NCI-H446 treated with DMSO at 0.1 percent for 48 hours (cell line): ENCODE results near the gene CCDC180.
"Not testable (repeated sequence)": the region's sequence is repeated elsewhere in the genome, so short reads cannot be mapped to it uniquely, and the experiment has no call there.

Experiments
- DNase-seq: peaks from one replicate; lab custom pipeline; 2025; lab: John Stamatoyannopoulos, UW

CCDC180 gene

DNA sequence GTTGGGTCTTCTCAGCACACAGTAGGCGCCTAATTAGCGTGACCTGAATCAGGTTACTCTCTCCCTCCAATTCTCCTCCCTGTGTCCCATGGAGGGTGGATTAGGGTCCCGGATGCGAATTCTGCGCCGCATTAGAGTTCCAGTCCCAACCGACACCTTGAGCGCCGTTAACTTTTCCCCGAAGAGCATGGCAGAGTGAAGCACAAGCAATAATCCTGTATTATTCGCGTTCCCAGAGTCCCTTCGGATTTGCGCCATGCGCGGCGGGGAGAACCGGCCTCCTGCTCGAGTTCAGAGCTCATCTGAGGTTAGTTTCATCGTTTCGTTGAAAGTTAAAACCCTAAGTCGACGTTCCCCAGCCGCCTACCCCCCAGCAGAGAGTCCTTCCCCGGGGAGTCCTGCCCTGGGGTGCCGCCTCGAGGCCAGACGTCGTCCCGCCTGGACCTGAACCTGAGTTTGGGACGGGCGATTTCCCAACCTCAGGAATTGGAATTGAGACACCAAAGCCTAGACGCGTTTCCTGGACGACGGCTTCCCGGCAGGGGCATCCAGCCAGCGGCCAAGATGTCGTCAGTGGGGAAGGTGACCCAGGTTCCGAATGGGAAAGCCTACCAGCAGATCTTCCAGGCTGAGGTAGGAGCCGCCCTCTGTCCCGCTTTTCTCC, at the start of gene CCDC180:
TSS of gene CCDC180 (plus strand) at position 160 of the 664 bp plus-strand sequence. CDS start at position 565, 405 bp downstream.
- no peak for DNase-seq

DNA sequence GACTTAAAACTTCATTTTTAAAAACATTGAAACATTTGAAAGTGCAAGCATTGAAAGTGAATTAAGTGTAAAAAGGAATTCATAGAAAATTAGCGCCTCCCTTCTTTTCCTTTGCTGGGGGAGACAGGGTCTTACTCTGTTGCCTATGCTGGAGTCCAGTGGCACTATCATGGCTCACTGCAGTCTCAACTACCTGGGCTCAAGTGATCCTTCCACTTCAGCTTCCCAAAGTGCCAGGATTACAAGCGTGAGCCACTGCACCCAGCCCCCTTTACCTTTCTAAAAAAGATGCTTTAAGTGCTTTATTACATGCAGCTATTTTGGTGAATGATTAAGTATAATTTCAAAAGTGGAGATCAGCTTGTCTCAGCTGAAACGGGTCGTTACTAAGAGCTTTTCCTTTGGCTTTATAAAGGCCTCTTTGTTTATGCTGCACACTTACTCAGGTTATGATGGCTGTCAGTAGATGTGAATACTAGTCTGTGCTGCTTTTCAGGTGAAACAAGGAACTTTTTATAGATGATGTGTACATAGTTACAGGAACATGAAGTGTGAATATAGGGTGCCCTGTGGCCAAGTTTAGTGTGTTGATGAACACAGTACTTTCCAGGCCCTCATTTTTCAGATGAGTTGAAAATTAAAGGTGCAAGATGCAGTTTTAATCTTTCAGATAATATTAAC, 47.5 kb upstream of the CCDC180 start:
- DNase-seq = not testable (repeated sequence)

DNA sequence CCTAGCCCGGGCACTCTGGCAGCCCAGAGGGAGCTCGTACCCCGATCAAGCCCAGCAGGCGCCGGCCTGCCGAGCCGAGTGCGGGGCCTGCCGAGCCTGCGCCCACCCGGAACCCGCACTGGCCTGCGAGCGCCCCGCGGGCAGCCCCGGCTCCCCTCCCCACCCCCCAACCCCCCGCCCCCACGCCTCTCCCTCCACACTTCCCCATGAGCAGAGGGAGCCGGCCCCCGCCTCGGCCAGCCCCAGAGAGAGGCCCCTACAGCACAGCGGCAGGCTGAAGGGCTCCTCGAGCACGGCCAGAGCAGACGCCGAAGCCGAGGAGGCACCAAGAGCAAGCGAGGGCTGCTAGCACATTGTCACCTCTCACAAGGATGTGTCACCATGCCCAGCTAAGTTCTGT, 36.2 kb upstream of the CCDC180 start:
- DNase-seq = no peak

DNA sequence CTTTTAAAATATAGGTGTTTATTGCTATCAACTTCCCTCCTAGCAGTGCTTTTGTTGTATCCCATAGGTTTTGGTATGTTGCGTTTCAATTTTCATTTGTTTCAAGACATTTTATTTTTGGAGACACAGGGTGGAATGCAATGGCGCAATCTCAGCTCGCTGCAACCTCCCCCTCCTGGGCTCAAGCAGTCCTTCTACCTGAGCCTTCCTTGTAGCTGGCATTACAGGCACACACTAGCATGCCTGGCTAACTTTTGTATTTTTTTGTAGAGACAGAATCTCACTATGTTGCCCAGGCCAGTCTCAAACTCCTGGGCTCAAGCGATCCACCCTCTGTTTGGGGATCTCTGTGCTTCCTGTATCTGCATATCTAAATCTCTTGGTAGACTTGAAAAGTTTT, 35.4 kb upstream of the CCDC180 start:
- DNase-seq = no peak

DNA sequence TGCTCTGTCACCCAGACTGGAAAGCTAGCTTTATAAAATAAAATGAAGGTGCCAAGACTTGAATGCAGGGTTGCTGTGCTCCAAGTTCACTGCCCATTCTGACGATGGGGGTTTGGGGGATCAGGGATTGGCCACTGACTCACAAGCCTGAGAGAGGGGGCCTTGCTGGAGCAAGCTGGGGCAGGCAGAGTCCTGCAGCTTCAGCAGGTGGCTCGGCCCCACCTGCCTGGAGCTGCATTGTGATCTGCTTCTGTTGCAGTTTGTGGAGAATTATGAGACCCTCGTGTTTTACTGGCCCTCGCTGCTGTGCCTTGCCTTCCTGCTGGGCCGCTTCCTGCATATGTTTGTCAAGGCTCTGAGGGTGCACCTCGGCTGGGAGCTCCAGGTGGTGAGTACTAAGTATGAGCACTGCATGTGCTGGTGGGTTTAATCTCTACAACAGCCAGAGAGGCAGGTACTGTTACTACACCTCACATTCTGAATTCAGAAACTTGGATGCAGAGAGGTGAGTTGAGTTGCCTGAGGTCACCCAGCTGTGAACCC, 31.1 kb upstream of the CCDC180 start:
- no peak for DNase-seq

DNA sequence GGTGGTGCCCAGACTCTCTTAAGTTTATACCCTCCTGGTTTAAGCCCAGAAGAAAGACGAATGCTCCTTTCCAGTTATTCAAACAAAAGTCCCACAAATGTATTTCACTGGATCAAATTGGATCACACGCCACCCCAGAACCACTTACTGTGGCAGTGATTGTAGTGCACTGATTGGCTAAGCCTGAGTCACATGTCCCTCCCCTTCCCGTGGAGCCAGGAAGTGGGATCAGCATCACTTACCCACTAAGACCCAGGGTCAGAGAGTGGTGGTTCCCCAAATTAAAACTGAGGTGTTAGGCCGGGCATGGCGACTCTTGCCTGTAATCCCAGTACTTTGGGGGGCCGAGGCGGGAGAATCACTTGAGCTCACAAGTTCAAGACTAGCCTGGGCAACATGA, 29.5 kb upstream of the CCDC180 start:
- DNase-seq = no peak

DNA sequence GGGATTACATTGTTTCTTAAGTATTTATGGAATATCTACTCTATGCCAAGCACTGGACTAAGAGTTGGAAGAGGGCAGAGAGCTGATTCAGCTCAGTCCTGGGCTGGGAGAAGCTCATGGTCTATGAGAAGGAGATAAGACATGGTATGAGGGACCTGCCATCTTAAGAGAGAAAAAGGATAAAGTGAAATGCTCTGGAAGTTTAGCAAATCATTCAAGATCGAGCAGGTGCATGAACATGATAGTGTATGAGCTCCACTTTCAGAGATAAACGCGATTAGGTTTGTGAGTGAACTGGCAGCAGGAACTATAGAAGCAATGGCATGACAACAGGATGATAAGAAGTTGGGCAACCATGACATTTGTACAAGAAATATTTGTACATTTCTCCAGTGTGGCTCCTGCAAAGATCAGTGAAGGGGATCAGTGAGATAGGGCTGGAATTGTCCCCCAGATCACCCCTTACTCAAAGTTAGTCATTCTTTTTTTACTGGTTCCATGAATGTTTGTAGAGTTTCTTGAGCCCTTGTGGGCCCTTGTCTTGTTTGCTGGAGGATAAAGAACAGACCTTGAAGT, 26.6 kb upstream of the CCDC180 start:
- no peak for DNase-seq

DNA sequence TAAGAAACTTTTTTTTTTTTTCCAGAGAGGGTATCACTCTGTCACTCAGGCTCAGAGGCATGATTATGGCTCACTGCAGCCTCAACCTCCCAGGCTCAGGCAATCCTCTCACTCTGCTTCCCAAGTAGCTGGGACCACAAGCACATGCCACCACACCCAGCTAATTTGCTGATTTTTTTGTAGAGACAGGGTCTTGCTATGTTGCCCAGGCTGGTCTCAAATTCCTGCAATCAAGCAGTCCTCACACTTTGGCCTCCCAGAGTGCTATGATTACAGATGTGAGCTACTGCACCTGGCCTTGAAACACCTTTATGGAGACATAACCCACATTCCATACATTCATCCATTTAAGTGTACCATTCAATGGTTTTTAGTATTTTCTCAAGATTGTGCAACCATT, 23.7 kb upstream of the CCDC180 start:
- no peak for DNase-seq

DNA sequence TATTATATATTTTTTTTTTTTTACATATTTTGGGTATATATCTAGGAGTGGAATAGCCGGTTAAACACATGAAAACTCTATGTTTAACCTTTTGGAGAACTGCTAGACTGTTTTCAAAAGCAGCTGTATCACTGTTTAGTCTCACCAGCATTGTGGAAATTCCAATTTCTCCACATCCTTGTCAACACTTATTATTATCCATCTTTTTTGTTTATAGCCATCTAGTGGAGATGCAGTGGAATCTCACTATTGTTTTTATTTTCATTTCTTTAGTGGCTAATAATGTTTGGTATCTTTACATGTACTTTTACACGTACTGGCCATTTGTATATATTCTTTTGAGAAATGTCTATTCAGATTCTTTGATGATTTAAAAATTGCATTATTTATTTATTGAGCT, 22.7 kb upstream of the CCDC180 start:
- DNase-seq = no peak

DNA sequence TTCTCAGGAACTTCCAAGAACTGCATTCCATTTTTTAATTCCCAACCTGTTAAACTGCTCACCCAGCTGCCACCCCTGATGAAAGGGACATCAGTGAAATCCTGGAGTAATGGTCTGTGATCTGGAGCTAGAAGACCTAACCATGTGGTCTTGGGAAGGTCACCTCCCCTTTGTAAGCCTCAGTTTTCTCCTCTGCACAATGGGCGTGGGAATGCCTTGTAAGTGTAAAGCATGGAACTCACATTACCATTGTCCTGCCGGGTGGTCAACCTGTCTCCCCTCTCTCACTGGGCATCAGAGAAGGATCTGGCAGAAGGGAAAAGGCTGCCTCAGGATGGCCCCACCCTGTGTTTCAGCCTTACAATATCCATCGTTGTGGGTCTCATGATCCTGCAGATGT, 15.3 kb upstream of the CCDC180 start:
- no peak for DNase-seq

DNA sequence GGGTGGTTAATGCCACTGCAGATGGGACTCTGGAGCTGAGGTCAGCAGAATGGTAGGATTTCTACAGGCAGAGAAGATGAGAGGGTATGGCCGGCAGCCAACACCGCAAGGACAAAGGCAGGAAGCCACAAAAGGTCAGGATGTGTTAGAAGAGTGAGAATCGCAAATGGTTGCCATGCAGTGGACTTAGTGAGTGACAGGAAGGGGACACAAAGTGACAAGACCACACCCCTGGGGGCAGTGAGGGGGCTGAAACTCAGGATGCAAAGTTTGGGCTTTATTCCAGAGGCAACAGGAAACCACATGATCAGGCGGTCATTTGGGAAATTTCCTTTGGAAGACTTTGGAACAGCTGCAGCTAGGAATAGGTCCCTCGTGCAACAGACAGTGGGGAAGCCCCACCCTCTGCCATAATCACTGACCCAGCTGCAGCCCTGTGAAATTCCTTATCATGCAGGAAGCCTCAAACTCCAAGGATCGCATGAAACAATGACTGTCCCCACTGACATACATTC, 14.2 kb upstream of the CCDC180 start:
- DNase-seq = no peak

DNA sequence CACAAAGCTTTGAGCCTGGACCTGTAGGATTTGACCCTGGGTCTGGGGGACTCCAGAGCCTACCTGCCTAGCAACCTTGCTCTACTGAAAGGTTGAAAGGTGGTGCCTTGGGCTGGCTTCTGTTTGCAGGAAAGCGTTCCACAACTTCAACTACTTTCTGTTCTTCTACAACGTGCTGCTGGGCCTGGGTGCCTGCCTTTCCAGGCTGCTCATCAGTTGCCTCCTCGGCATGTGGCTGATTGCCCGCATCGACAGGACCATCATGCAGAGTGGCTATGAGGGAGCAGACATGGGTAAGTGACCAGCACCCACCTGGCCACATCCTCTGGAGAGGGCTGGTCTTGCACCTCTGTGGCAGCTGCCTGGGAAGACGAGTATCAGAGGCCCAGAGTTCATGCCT, 13.6 kb upstream of the CCDC180 start:
- no peak for DNase-seq

DNA sequence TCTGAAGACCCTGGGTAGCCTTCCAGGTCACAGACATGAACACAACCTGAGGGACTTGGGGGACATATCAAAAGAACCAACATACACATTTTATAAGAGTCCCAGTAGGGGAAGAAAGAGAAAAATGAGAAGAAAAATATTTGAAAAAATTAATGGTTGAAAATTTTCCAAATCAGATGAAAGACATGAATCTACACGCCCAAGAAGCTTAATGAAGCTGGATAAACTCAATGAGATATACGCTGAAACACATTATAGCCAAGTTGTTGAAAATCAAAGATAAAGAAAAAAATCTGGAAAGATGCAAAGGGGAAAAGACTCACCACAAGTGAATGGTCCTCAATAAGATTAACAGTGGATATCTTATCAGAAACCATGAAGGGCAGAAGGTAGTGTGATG, 9.6 kb upstream of the CCDC180 start:
- no peak for DNase-seq

DNA sequence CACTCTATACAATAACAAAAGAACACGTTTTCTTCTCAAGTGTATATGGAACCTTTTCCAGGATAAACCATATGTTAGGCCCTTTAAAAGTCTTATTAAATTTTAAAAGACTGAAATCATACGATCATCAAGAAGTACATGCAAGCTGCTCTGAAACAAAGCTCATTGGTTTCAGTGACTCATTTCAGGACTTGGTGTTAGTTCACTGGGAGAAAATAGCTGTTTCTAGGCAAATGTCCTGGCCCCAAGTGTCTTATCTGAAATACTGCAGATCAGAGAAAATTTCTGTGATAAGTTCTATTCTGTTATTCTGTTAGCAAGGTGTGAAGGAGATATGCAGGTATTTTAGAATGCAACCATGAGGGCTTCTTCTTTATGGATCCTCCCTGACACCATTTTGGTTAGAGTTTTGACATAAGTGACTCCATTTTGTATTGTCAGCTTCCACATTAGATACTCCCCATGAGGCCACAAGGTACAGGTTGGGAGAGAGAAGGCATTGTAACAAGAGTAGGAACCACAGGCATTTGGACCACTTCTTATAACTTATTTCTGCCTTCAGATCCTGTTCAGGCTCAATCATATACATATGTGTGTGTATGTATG, 7.5 kb upstream of the CCDC180 start:
- DNase-seq = no peak

DNA sequence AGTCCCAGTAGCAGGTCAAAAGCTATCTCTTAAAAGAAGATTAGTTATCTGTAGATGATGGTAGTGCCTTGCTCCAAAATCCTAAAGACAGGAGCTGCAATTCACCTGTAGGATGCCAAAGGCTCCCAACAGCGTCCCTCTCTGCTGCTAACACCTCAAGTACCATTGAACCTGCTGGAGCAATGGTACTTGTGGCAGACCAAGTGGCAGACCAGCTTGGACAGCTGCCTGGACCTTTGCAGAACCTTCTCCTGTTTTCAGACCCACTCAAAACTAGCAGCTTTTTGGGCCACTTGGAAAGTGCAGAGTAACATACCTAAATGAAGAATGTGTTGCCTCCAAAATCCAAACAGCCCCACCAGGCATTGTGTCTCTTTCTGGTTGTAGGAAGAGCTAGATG, 6.9 kb upstream of the CCDC180 start:
- DNase-seq = no peak

DNA sequence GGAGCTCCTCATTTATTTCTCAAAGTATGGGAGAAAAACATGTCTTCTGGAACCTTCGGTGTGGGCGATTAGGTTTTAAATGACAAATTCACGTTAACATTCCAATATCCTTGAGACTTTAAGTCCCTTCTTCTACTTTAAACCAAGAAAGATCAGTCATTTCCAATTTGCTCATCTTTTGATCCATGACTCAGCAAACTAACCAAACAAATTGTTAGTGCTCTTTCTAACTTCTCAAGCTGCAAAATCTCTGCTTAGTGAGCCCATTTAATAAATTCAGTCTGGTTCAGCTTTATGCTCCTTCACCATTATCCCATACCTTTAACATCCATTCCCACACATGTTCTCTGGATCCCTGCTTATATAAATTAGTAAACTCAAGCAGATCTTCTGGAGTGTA, 5.5 kb upstream of the CCDC180 start:
- no peak for DNase-seq

DNA sequence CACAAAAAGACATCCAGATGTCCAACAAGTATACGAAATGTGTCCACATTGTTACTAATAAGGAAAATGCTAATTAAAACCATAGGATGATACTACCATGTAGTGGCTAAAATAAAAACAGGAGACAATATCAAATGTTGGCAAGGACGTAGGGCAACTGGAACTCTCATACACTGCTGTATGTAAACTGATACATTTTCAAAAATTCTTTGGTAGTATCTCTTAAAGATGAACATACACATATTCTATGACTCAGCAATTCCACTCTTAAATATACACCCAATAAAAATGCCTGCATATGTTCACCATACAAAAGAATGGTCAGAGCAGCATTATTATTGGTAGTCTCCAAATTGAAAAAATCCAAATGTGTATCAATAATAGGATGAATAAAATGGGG, 2.9 kb upstream of the CCDC180 start:
- no peak for DNase-seq

DNA sequence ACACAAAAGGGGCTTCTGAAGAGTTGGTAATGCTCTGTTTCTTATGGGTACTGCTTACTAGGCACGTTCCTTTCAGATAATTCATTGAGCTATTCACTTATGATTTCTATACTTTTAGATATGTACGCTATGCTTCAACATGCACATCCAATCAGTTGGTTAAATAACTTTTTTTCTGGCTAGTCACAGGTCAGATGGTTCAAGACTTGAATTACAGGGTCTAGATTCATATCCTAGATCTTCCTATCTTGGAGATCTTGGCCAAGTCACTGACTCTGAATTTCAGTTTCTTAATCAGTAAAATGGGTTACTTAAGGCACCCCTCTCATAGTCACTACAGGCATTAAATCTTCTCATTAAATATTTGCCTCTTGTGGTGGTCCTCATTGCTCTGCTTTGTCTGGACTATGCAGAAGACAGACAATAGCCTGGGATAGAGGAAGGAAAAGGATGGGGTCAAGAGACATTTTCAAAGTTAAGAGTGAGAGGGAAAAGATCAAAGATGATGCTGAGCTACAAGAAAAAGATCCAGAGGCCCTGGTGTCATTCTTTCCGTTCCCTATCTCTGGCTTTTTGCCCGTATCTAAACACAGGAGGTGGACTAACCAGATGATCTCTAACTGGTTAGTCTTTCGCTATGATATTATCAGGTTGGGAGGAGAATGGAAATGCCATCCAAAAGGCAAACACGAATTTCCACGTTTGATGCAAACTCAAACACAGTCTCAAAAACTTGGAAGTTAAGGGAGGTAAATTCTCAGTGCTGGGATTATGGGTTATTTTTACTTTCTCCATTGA, 1.8 kb upstream of the CCDC180 start:
- DNase-seq = no peak

DNA sequence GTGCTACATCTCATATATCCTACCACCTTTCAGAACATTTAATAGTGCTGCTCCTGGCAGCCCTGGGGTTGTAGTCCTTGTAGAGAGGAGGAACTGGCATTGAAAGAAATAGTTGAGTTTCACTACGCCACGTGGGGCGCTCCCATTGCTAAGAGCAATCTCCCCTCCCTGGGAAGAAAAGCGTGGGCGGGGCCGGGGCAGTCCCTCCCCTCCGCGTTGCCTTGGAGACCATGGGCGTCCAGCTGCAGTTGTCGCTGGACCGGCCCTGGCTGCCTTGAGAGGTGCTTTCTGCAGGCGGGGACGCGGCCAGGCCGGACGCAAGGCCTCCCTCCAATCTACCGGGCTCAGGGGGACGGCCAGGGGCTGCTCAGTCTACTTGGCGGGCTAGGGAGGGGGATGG, 368 bp upstream of the CCDC180 start:
- no peak for DNase-seq

DNA sequence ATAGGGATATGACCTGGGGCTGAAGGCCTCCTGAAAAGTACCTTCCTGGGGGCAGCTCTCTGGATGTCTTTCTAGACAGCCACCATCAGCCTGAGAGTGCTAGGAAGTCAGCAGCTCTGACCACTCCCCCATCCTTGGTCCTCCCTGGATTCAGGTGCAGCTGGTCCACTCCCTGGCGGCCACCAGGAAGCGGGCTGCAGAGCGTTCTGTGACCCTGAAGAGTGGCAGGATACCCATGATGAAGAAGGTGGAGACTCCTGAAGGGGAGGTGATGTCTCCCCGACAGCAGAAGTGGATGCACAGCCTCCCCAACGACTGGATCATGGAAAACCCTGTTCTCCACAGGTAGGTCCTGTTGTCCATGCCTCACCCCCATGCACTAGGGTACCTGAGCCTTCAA, 1.8 kb downstream of the CCDC180 start:
- no peak for DNase-seq

DNA sequence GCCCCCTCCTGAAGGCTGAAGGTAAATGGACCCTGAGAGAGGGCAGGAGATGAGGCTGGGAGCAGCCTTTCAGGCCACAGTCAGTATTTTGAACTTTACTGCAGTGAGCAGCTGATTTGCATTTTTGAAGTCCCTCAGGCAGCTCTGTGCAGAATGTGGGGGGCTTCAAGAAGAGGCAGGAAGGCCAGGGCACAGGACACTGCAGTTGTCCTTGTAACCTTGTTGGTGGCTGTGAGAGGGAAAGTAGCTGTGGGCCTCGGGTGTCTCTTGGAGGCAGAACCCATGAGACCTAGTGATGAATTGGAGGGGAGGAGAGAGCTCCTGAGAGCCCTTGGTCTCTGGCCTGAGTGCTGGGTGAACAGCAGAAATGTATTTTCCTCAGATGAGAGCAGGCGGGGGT, 2.6 kb downstream of the CCDC180 start:
- no peak for DNase-seq

DNA sequence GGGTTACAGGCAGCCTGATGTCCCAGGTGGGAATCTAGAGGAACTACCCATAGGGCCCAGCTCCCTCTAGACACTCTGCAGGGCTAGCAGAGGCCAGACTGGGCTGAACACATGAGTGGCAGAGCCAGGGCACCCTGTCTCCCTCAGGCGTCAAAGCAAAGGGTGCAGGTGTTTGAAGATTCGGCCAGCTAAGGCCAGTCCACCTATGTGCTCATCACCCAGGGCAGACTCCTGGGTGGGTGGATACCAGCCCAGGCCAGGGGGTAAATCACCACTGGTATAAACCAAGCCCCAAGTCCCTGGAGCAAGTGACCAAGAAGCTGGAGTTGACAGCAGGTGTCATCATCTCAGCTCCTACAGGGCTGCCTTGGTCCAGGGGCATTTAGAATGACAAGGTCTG, 3.4 kb downstream of the CCDC180 start:
- no peak for DNase-seq
